Measurements from ENCODE around the gene ASXL1. TPM values are rescaled to one million over a fixed set of nuclear protein-coding genes. Genes with fewer than 3 reads are reported as not detected.

ASXL1 gene
- polyA plus RNA-seq, 3 donors, result 19.3 to 42.7 (median 25.0) TPM

- WGBS, 3 donors, result 76 to 89% (median 85%) methylated on average over 7 of the region's 7 CpGs
Measured at GRCh38 chr20:32444474-32445220, 86.5 kb downstream of the ASXL1 start.

GRCh38 chr20:32445539-32446273 is 87.6 kb downstream of the ASXL1 start:
- WGBS, 3 donors, result 50 to 54% (median 52%) methylated on average over 12 of the region's 12 CpGs
- H3K27ac ChIP-seq (ENCODE audit: low read depth, low read length), result no peak overlapping the region

More at GRCh38 chr20:32444474-32445220, 86.5 kb downstream of the ASXL1 start:
- no peak overlapping the region for H3K27ac ChIP-seq (ENCODE audit: low read depth, low read length)

GRCh38 chr20:32446301-32447100 is 88.4 kb downstream of the ASXL1 start:
- 81 to 86% (median 85%) methylated on average over 14 of the region's 14 CpGs for WGBS, 3 donors
- H3K27ac ChIP-seq (ENCODE audit: low read depth, low read length), result no peak overlapping the region

DNA sequence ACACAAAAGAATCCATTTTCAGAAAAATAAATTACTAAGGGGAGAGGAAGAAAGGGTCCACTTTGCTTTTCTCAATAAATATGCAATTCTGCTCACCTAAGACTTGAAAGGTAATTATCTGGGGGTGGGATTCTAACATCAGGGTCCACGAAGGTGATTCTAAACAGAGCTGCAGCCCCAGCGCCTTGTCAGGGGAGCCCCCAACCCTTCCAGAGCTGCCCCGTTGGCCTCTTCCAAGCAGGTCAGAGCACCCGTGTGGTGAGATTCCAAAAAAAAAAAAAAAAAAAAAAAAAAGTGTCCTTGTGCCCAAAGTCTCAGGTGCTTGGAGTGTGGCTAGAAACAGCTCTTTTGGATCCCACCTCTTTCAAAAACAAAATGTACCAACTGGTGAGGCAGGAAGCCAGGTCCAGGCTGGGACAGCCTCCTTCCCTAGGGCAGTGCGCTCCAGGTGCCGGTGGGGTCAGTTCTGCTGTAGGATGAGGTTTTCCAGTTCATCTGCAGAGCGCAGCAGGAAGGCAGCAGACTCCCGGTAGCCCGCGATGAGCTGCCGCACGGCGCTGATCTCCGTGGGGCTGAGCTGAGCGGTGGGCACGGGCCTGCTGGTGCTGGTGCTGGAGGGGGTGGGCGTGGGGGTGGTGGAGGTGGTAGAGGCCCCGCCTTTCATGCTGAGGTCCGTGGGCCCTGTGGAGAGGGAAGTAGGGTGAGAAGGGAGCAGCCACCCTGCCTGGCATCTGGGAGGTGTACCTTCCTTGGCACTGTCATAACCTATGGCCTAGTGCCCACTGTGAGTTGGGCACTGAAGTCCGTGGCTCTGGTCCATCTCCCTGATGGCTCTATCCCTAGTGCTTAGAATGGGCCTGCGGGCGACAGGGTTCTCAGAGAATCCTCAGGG is 89.3 kb downstream of the ASXL1 start:
- WGBS, 3 donors, result 78 to 85% (median 84%) methylated on average over 22 of the region's 22 CpGs
- no peak overlapping the region for H3K27ac ChIP-seq (ENCODE audit: low read depth, low read length)

GRCh38 chr20:32448306-32449056 is 90.3 kb downstream of the ASXL1 start:
- H3K27ac ChIP-seq (ENCODE audit: low read depth, low read length), result no peak overlapping the region
- 54 to 66% (median 64%) methylated on average over 13 of the region's 13 CpGs for WGBS, 3 donors

DNA sequence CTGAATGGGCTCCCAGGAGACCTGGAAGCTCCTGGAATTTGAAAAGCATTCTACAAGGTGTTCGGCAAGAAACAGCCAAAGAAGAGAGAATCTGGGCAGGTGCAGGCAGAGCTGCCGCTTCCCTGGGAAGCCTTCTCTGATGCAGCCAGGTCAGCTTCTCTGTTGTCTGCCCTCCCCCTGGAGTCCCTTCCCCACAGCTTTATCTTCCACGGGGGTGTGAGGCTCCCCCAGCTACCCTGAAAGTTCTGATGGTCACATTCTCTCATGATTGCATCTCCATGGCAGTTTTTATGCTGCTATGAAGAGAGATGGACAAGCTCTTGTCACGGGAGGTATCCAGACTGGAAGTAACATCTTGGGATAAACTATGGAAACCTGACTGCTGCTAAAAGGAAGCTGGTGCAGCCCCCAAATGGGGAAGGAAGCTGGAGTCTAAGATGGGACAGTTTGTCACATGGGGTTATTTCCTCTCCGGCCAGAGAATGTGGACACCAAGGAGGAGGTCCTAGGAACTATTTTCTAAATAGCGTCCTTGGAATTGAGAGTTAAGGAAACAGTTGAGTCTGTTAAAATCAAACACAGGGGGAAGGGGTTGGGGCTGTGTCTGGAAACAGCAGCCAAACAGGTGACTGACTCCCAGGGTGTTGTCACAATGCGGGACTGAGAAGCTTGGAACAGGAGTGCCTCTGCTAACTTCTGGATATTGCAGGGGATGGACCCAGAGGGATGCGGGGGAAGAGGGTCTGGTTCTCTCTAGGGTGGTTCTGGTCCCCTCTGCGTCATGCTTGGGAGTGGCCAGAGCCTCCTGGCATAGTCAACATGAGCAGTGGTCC is 91.1 kb downstream of the ASXL1 start:
- WGBS, 3 donors, result 34 to 55% (median 52%) methylated on average over 9 of the region's 9 CpGs
- H3K27ac ChIP-seq (ENCODE audit: low read depth, low read length), result no peak overlapping the region

DNA sequence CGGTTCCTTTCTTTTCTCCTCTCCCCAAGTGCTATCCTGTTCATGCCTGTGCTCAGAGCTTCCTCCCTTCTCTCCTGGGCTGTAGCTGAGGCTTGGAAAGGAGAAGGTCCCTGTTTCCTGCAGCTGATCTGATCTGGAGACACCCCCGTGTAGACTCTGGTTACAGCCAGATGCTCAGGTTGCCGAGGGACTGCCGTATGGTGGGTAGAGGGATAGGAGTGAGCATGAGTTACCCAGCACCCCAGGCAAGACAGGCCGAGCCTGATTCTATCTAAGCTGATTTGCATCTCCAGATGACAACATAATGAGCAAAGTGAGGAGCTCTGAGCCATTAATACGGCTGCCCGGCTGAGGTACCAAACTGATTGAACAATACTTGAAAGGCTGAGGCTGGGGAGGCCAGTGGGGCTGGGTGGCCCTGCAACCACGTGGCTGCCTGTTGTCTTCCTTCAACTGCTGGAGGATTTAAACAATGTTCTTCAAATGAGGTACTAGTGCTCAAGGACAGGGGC is 91.8 kb downstream of the ASXL1 start:
- H3K27ac ChIP-seq (ENCODE audit: low read depth, low read length), result no peak overlapping the region
- 35 to 44% (median 40%) methylated on average over 8 of the region's 8 CpGs for WGBS, 3 donors

GRCh38 chr20:32450484-32451061 is 92.4 kb downstream of the ASXL1 start:
- H3K27ac ChIP-seq (ENCODE audit: low read depth, low read length), result no peak overlapping the region
- WGBS, 3 donors, result 69 to 77% (median 75%) methylated on average over 9 of the region's 9 CpGs

DNA sequence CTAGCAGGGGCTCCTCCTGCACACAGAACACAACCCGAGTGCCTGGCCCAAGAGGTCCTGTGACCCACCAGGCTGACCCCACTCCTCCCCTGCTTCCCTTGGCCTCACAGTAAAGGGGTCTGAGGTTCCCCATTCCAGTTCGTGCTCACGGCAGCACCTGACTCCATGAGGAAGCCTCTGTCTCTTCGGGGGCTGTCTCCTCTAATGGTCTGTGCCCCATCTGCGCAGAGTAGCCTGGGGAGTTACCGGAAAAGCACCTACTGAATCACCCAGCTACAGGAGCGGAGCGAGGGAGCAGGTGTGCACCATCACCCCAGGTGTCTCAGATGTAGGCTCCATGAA is 93.2 kb downstream of the ASXL1 start:
- no peak overlapping the region for H3K27ac ChIP-seq (ENCODE audit: low read depth, low read length)
- WGBS, 3 donors, result 81 to 88% (median 82%) methylated on average over 8 of the region's 8 CpGs

DNA sequence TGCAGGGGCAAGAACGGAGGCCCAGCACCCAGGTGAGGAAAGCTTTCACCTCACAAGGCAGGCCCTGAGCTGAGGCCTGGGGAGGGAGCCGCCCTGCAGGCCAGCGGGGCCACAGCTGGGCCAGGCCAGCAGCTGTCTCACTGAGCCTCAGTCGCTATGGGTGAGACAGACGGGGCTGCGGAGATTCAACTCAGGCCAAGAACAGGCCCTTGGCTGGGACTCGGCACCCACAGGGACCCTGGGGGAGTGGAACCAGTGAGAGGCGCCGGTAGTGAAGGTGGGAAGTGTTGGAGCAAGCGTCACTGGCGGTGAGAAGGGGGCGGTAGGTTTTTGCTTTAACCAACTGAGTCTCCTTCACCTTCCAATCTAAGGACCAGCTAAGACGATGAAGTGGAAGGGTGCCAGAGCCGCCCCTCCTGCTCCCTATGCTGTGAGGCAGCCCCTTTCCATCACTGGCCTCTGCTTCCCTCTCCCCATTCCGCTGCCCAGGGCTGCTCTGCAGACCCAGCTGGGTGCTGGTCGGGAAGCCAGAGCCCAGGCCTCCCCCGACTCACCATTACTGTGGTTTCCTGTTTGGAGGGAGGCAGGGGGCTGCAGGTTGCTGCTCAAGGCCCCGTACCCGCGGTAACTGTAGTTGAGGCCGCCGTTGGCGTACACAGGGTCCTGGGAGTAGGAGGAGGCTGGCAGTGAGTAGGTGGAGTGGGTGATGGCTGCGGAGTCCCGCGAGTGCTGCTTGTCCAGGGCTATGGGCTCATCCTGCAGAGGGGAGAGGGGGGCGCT is 93.7 kb downstream of the ASXL1 start:
- WGBS, 3 donors, result 68 to 77% (median 72%) methylated on average over 26 to 27 of the region's 27 CpGs
- no peak overlapping the region for H3K27ac ChIP-seq (ENCODE audit: low read depth, low read length)

DNA sequence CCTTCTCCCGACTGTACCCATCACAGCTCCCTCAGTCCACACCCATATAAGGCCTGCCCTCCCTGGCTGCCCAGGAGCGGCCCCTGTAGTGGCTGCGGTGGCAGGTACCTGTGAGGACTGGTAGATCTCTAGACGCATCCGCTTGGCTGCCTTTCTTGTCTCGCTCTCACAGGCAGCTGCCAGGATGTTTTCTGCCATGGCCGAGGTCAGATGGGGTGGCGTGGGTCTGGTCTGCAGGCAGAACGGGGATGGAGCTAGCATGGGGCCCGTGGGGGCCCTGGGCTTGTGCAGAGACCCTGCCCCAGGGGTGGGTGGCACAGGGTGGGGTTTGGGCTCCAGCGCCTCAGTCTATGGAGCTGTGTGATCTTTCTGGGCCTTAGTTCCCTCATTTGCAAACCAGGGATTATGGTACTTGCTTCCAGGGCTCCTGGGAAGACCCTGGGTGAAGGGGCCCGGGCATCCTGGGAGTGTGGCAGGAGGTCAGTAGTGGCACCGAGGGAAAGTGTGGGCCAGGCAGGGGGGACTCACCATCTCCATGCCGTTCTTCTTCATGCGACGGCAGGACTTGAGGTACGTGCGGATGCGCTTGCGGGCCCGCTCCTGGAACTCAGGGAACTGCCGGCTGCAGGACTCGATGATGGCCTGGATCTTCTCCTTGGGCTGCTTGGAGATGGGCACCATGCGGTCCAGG is 94.8 kb downstream of the ASXL1 start:
- no peak overlapping the region for H3K27ac ChIP-seq (ENCODE audit: low read depth, low read length)
- WGBS, 3 donors, result 90 to 95% (median 94%) methylated on average over 24 of the region's 24 CpGs

DNA sequence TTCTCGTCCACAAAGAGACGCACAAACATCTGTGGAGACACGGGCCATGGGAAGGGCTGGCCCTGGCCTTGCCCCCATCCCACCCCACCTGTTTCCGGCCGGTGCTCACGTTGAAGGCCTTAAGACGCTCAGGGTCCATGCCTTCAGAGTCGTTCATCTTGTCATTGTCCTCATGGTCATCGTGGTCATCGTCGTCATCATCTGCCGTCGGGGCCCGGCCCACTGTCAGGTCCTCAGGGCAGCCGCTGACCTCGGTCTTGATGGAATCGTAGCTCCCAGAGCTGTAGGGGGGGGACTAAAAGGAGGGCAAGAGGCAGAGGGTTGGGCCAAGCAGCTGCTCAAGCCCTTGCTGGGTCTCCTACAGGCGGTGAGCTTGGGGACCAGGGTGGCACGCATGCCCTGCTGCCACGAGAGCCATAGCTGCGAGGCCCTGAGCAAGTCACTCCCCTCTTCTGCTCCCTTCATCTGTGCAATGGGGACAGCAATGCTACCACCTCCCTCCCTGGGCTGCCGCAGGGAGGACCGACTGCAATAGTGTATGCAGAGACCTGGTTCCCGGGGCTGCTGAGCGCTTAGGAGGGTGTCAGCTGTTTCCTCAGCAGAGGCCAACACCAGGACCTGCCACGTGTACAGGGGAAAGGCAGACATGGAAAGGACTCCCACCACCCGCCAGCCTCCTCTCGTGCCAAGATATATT is 95.5 kb downstream of the ASXL1 start:
- WGBS, 3 donors, result 85 to 87% (median 86%) methylated on average over 28 of the region's 28 CpGs
- no peak overlapping the region for H3K27ac ChIP-seq (ENCODE audit: low read depth, low read length)

DNA sequence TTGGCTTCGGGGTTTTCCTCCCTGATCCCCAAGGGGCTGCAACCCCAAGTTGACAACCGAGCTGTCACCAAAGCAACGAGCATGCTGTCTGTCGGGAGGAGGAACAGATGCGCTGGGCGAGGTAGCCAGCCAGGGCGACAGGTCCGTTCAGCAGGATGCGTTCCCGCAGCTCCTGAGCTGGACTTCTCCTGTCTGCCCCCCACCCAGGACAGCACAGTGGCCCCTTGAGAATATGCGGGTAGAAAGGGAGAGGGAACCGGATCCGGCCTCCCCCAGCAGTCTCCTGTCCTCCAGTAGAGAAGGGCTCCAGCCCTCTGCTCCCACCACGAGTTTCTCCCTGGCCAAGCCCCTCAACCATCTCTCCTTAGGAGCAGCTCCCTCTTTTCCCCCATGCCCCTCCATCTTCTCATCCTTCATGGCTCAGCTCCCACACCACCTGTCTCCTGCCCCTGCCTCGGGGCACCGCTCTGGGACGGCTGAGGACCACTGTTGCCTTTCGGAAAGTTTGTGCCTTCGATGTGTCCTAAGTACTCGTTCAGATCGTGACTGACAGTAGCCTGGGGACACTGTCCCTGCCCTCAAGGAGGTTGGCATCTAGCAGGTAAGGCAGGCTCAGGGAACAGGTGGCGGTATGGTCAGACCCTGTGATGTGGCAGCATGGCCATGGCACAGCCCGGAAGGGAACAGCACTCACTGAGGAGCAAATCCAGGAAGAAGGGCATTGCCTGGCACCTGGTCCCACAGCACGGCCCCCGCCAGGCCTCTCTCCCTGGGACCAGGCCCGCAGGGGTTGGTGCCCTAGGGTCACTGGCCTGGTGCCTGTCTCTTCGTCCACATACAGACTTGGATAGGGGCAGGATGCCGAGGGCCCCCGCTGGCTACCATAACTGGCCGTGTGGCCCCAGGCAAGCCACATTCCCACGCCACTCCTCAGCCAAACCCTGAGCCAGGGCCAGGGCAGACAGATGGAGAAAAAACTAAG is 96.3 kb downstream of the ASXL1 start:
- 82 to 87% (median 84%) methylated on average over 31 of the region's 31 CpGs for WGBS, 3 donors
- no peak overlapping the region for H3K27ac ChIP-seq (ENCODE audit: low read depth, low read length)

Measured in adipose tissue (tissue), 3 donors.